B cell (primary cell): ENCODE measurements around the gene LONP1. TPM values are rescaled to one million over a fixed set of nuclear protein-coding genes. Genes with fewer than 3 reads are reported as not detected.

Source experiments
- ATAC-seq: fragments of 200-7000 bp; cut with Tn5 transposase; one replicate; pipeline ENCODE4 v1.10.0; 2021; ENCODE audit warnings: low read depth, mild to moderate bottlenecking, moderate number of reproducible peaks, moderate library complexity
- CTCF ChIA-PET: fragments of 350-600 bp; sonication (Branson Sonifier 250); formaldehyde crosslinking; loops from one replicate; lab custom pipeline; 2021; ENCODE audit warnings: antibody characterized with exemption, inconsistent platforms; lab: Charles Lee
- POLR2A ChIA-PET: fragments of 350-600 bp; sonication (Branson Sonifier 250); formaldehyde crosslinking; loops from one replicate; lab custom pipeline; 2021; ENCODE audit warnings: antibody characterized with exemption; lab: Charles Lee
- DNase-seq: peaks from one replicate; pipeline ENCODE4 v3.0.0; 2013
- H2AFZ ChIP-seq: 2 replicates; pipeline ENCODE4 v1.6.1; 2012; ENCODE audit warnings: mild to moderate bottlenecking, low read depth, low read length; ENCODE audit not compliant: insufficient read depth, poor library complexity, severe bottlenecking
- H3K27ac ChIP-seq, 2 donors: 1 replicate in 1 of 2; 2 replicates in 1 of 2; pipeline ENCODE4 v1.5.1; 2012 to 2013; ENCODE audit warnings: low read length in 2 of 2, mild to moderate bottlenecking in 2 of 2, moderate library complexity in 1 of 2
- H3K27me3 ChIP-seq, 4 experiments: fragments of 200-600 bp in 1 of 4; sonication (generic) in 1 of 4; replicated peaks in 1 of 4; 1 replicate in 2 of 4; 2 replicates in 2 of 4; pipeline versions ENCODE4 v1.6.1 to v1.7.0; 2013 to 2016; ENCODE audit warnings: low read length in 3 of 4, mild to moderate bottlenecking in 2 of 4, mixed read lengths in 1 of 4, moderate library complexity in 1 of 4; ENCODE audit not compliant: insufficient read depth in 4 of 4, control insufficient read depth in 3 of 4; ENCODE audit errors: control extremely low read depth in 1 of 4
- H3K36me3 ChIP-seq, 2 experiments: replicated peaks in 1 of 2; 1 replicate in 1 of 2; 2 replicates in 1 of 2; pipeline versions ENCODE4 v1.6.1 to v1.7.1; 2013; ENCODE audit warnings: low read length in 1 of 2; ENCODE audit not compliant: insufficient read depth in 2 of 2, control insufficient read depth in 1 of 2; ENCODE audit errors: control extremely low read depth in 1 of 2, extremely low read depth in 1 of 2
- H3K4me1 ChIP-seq, 2 donors: fragments of 200-600 bp in 1 of 2; sonication (generic) in 1 of 2; 1 replicate in 1 of 2; 2 replicates in 1 of 2; pipeline versions ENCODE4 v1.5.1 to v1.6.1; 2013 to 2017; ENCODE audit warnings: low read length in 2 of 2; ENCODE audit not compliant: control insufficient read depth in 2 of 2, insufficient read depth in 2 of 2
- H3K4me2 ChIP-seq: replicated peaks from 2 replicates; pipeline ENCODE3; 2012; ENCODE audit warnings: mild to moderate bottlenecking, low read depth, low read length; ENCODE audit not compliant: poor library complexity, severe bottlenecking
- H3K4me3 ChIP-seq, 5 experiments: fragments of 200-600 bp in 1 of 5; sonication (generic) in 1 of 5; 1 replicate in 3 of 5; 2 replicates in 2 of 5; pipeline versions ENCODE4 v1.5.1 to v1.7.0; 2011 to 2016; ENCODE audit warnings: low read length in 4 of 5, mild to moderate bottlenecking in 4 of 5, low read depth in 2 of 5, control low read depth in 1 of 5, moderate library complexity in 1 of 5; ENCODE audit not compliant: insufficient read depth in 1 of 5; ENCODE audit errors: control extremely low read depth in 1 of 5, extremely low read depth in 1 of 5
- H3K79me2 ChIP-seq: fragments of 200-600 bp; sonication (generic); one replicate; pipeline ENCODE4 v1.6.0; 2016; ENCODE audit warnings: low read length; ENCODE audit not compliant: control insufficient read depth, insufficient read depth
- H3K9ac ChIP-seq: fragments of 200-600 bp; sonication (generic); 2 replicates; pipeline ENCODE4 v1.6.1; 2017; ENCODE audit warnings: mild to moderate bottlenecking, low read length, moderate library complexity
- H3K9me3 ChIP-seq, 3 donors: one replicate each; pipeline versions ENCODE4 v1.6.1 to v1.7.1; 2013; ENCODE audit warnings: low read length in 2 of 3; ENCODE audit not compliant: control insufficient read depth in 2 of 3, insufficient read depth in 1 of 3; ENCODE audit errors: control extremely low read depth in 1 of 3
- H4K20me1 ChIP-seq: 2 replicates; pipeline ENCODE4 v1.6.0; 2012; ENCODE audit warnings: mild to moderate bottlenecking, low read length; ENCODE audit not compliant: insufficient read depth, control insufficient read depth, poor library complexity, severe bottlenecking
- H3K27ac Mint-ChIP-seq: one replicate; pipeline ENCODE4 v1.8.0; 2021; ENCODE audit warnings: mixed read lengths
- H3K27me3 Mint-ChIP-seq: one replicate; pipeline ENCODE4 v1.8.0; 2021; ENCODE audit warnings: mixed read lengths
- H3K4me1 Mint-ChIP-seq: one replicate; pipeline ENCODE4 v1.8.0; 2021; ENCODE audit warnings: mixed read lengths
- H3K4me3 Mint-ChIP-seq: one replicate; pipeline ENCODE4 v1.8.0; 2021; ENCODE audit warnings: mixed read lengths
- H3K9me3 Mint-ChIP-seq: one replicate; pipeline ENCODE4 v1.8.0; 2022; ENCODE audit warnings: mixed read lengths; ENCODE audit not compliant: insufficient read depth
- CTCF ChIP-seq: fragments of 200-600 bp; IDR thresholded peaks from one replicate; pipeline ENCODE4 v1.8.0; 2022; ENCODE audit warnings: antibody characterized with exemption, mild to moderate bottlenecking
- EZH2 ChIP-seq: IDR thresholded peaks from 2 replicates; pipeline ENCODE4 v1.6.1; 2012; ENCODE audit warnings: borderline replicate concordance, low read depth, mild to moderate bottlenecking, moderate library complexity, low read length; ENCODE audit not compliant: insufficient read depth, poor library complexity, severe bottlenecking
- WGBS: methylation state at CpG from one replicate; pipeline ENCODE4 v1.1.5; 2013; ENCODE audit warnings: missing lambda C conversion rate; ENCODE audit not compliant: insufficient coverage; 5-methylcytosine and 5-hydroxymethylcytosine counted together
- intact Hi-C: fragments of 100-400 bp; cut with micrococcal nuclease; formaldehyde crosslinking; loops from one replicate; pipeline ENCODE4 v1.10.0; 2022
- polyA plus RNA-seq: library from polyadenylated mRNA; depleted of rRNA; stranded (reverse); fragments of >200 nt; gene quantifications from 2 replicates; pipeline ENCODE4 v1.2.3, GENCODE V29; 2012
- total RNA-seq, 2 donors: library from RNA; stranded (reverse); fragments of 120-200 nt in 1 of 2; gene quantifications; 1 replicate in 1 of 2; 2 replicates in 1 of 2; pipeline versions ENCODE4 v1.2.3 to v1.2.4, GENCODE V29; 2013 to 2022

Gene LONP1
- total and polyA plus RNA-seq, 2 donors (not counting 1 experiment from before 2014, with no cell fraction given): 60.1 to 67.2 TPM

DNA sequence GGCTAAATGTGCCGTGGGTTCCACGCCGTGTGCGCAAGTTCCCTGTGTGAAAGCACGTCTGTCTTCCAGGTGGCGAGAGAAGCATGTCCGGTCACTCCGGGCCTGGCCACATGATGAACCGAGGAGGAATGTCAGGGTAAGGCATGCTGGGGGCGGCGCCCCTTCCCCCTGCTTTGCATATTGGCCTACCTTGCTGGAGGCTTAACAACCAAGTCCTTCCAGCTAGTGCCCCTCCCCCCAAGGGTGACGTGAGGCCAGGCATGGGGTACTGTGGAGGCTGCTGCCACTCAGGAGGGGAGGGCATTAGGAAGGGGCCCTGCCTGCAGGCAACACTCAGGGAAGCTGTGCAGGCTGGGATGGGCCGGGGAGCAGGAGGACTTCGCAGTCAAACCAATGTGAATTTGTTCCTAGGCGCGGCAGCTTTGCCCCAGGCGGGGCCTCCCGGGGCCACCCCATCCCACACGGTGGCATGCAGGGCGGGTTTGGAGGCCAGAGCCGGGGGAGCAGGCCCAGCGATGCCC is 52.1 kb downstream of the LONP1 start:
- ChIA-PET POLR2A (interaction anchor here (0.6 kb wide), 1 partner anchor 87 kb away, joined by 3 read pairs; no protein-coding TSS in a partner anchor), CTCF (no interaction called here)
- Histone ChIP-seq H3K4me1 (no peaks in the 10 kb centered on the region), H3K9me3 (peaks cover 0 to 3% (median 0%) of the 10 kb centered on the region in 3 donors), H3K36me3 (peaks cover 0 to 64% of the 10 kb centered on the region in 2 experiments), H3K27me3 (no peaks in the 10 kb centered on the region), H3K4me3 (no peak overlapping the region), H3K27ac (no peak overlapping the region), H3K79me2 (peaks cover 10% of the 10 kb centered on the region), H2AFZ (no peak overlapping the region), H3K4me2 (no peak overlapping the region), H4K20me1 (peaks cover 28% of the 10 kb centered on the region), H3K9ac (no peak overlapping the region)
- intact Hi-C loops: no loop called here
- ATAC-seq: no peak
- Mint-ChIP-seq H3K27ac (no peak overlapping the region), H3K27me3 (no peaks in the 10 kb centered on the region), H3K4me1 (no peaks in the 10 kb centered on the region), H3K9me3 (no peaks in the 10 kb centered on the region), H3K4me3 (no peak overlapping the region)
- TF ChIP-seq CTCF: no peak
- TF ChIP-seq EZH2: no peak
- DNase-seq: no peak
- WGBS: 95% methylated on average over 19 of the region's 22 CpGs

GRCh38 chr19:5666921-5667610 is 52.9 kb downstream of the LONP1 start:
- Mint-ChIP-seq H3K27me3 (no peaks in the 10 kb centered on the region), H3K4me3 (no peak overlapping the region), H3K27ac (peak overlapping the region; percentile 35), H3K4me1 (no peaks in the 10 kb centered on the region), H3K9me3 (no peaks in the 10 kb centered on the region)
- no peak for DNase-seq
- Histone ChIP-seq H3K4me3 (no peak overlapping the region), H3K4me1 (no peaks in the 10 kb centered on the region), H2AFZ (no peak overlapping the region), H3K4me2 (no peak overlapping the region), H4K20me1 (peaks cover 28% of the 10 kb centered on the region), H3K36me3 (peaks cover under 1 to 71% of the 10 kb centered on the region in 2 experiments), H3K79me2 (peaks cover 14% of the 10 kb centered on the region), H3K9me3 (peaks cover 0 to 3% (median 0%) of the 10 kb centered on the region in 3 donors), H3K27me3 (no peaks in the 10 kb centered on the region), H3K27ac (no peak overlapping the region), H3K9ac (no peak overlapping the region)
- ChIA-PET CTCF (no interaction called here), POLR2A (interaction anchor here (0.6 kb wide), 1 partner anchor 86 kb away, joined by 3 read pairs; no protein-coding TSS in a partner anchor)
- no peak for TF ChIP-seq EZH2
- no peak for TF ChIP-seq CTCF
- 98% methylated on average over 18 of the region's 26 CpGs for WGBS
- no peak for ATAC-seq
- intact Hi-C loops: no loop called here
